Liver (tissue), 9 donors: ENCODE measurements around the gene SELENOI. TPM values are rescaled to one million over a fixed set of nuclear protein-coding genes. Genes with fewer than 3 reads are reported as not detected.

Experiments used
- DNase-seq: peaks from one replicate; pipeline ENCODE4 v3.0.0-alpha.2; 2017; ENCODE audit warnings: low spot score
- H3K27ac ChIP-seq, 2 donors: one replicate each; pipeline ENCODE4 v1.7.0; 2013; ENCODE audit warnings: inconsistent platforms in 2 of 2, low read length in 2 of 2, control low read depth in 1 of 2, low read depth in 1 of 2, mild to moderate bottlenecking in 1 of 2
- H3K27me3 ChIP-seq, 4 donors: one replicate each; pipeline versions ENCODE4 v1.6.1 to v1.7.0; 2013; ENCODE audit warnings: low read length in 3 of 4, inconsistent platforms in 1 of 4, mild to moderate bottlenecking in 1 of 4, moderate library complexity in 1 of 4; ENCODE audit not compliant: control insufficient read depth in 4 of 4, insufficient read depth in 4 of 4
- H3K36me3 ChIP-seq, 4 donors: one replicate each; pipeline versions ENCODE4 v1.6.1 to v1.7.0; 2013; ENCODE audit warnings: low read length in 3 of 4, mild to moderate bottlenecking in 3 of 4, low read depth in 1 of 4, moderate library complexity in 1 of 4; ENCODE audit not compliant: control insufficient read depth in 4 of 4, insufficient read depth in 3 of 4
- H3K4me1 ChIP-seq, 4 donors: one replicate each; pipeline versions ENCODE4 v1.6.1 to v1.7.0; 2013; ENCODE audit warnings: low read length in 3 of 4, mild to moderate bottlenecking in 3 of 4, moderate library complexity in 1 of 4; ENCODE audit not compliant: control insufficient read depth in 4 of 4, insufficient read depth in 4 of 4
- H3K4me3 ChIP-seq, 3 donors: one replicate each; pipeline versions ENCODE4 v1.6.1 to v1.7.0; 2013; ENCODE audit warnings: low read length in 3 of 3, control low read depth in 1 of 3, low read depth in 1 of 3, mild to moderate bottlenecking in 1 of 3
- H3K9ac ChIP-seq, 2 donors: one replicate each; pipeline ENCODE4 v1.7.0; 2013; ENCODE audit warnings: low read length in 2 of 2, mild to moderate bottlenecking in 2 of 2, moderate library complexity in 2 of 2, control low read depth in 1 of 2, low read depth in 1 of 2
- H3K9me3 ChIP-seq, 4 donors: one replicate each; pipeline versions ENCODE4 v1.6.1 to v1.7.0; 2013; ENCODE audit warnings: low read length in 3 of 4; ENCODE audit not compliant: control insufficient read depth in 4 of 4
- ATF3 ChIP-seq: IDR thresholded peaks from 2 replicates; pipeline ENCODE4 v1.6.1; 2016; ENCODE audit warnings: antibody characterized with exemption
- FOXA1 ChIP-seq: IDR thresholded peaks from 2 replicates; pipeline ENCODE4 v1.6.1; 2016; ENCODE audit warnings: antibody characterized with exemption
- FOXA2 ChIP-seq: IDR thresholded peaks from 2 replicates; pipeline ENCODE4 v1.6.1; 2016; ENCODE audit warnings: antibody characterized with exemption
- GABPA ChIP-seq, 2 donors: IDR thresholded peaks in 1 of 2; conservative IDR thresholded peaks in 1 of 2; 2 replicates each; pipeline ENCODE4 v1.6.1; 2016; ENCODE audit warnings: antibody characterized with exemption in 2 of 2, mild to moderate bottlenecking in 1 of 2, moderate library complexity in 1 of 2
- HNF4A ChIP-seq, 2 donors: conservative IDR thresholded peaks; 2 replicates each; pipeline ENCODE4 v1.6.1; 2016; ENCODE audit warnings: antibody characterized with exemption in 2 of 2, mild to moderate bottlenecking in 2 of 2
- HNF4G ChIP-seq: IDR thresholded peaks from 2 replicates; pipeline ENCODE4 v1.6.1; 2016; ENCODE audit warnings: antibody characterized with exemption
- JUND ChIP-seq, 2 donors: IDR thresholded peaks; 2 replicates each; pipeline ENCODE4 v1.6.1; 2016; ENCODE audit warnings: antibody characterized with exemption in 2 of 2
- MAX ChIP-seq: IDR thresholded peaks from 2 replicates; pipeline ENCODE4 v1.6.1; 2016; ENCODE audit warnings: antibody characterized with exemption
- NR2F2 ChIP-seq: IDR thresholded peaks from 2 replicates; pipeline ENCODE4 v1.6.1; 2016; ENCODE audit warnings: antibody characterized with exemption
- RAD21 ChIP-seq, 2 donors: IDR thresholded peaks; 2 replicates each; pipeline ENCODE4 v1.6.1; 2016; ENCODE audit warnings: antibody characterized with exemption in 2 of 2, mild to moderate bottlenecking in 2 of 2
- RXRA ChIP-seq, 2 donors: IDR thresholded peaks; 2 replicates each; pipeline ENCODE4 v1.6.1; 2017 to 2018; ENCODE audit warnings: antibody characterized with exemption in 2 of 2, mild to moderate bottlenecking in 1 of 2
- SP1 ChIP-seq: IDR thresholded peaks from 2 replicates; pipeline ENCODE4 v1.6.1; 2018; ENCODE audit warnings: antibody characterized with exemption, mild to moderate bottlenecking
- TAF1 ChIP-seq: conservative IDR thresholded peaks from 2 replicates; pipeline ENCODE4 v1.6.1; 2016; ENCODE audit warnings: antibody characterized with exemption, mild to moderate bottlenecking
- YY1 ChIP-seq: IDR thresholded peaks from 2 replicates; pipeline ENCODE4 v1.6.1; 2016; ENCODE audit warnings: antibody characterized with exemption, mild to moderate bottlenecking
- ZBTB33 ChIP-seq: IDR thresholded peaks from 2 replicates; pipeline ENCODE4 v1.6.1; 2016; ENCODE audit warnings: antibody characterized with exemption
- WGBS: extraction: QIAGEN DNeasy Blood & Tissue Kit; methylation state at CpG from one replicate; pipeline ENCODE4 v1.1.7; 2013; 5-methylcytosine and 5-hydroxymethylcytosine counted together
- polyA plus RNA-seq, 2 donors: library from polyadenylated mRNA; stranded (reverse) in 1 of 2; unstranded in 1 of 2; fragments of 200-250 nt in 1 of 2; fragments of >200 nt in 1 of 2; fragmentation: Nextera tagmentation in 1 of 2; extraction: Ambion mirVana in 1 of 2; gene quantifications; one replicate each; pipeline versions ENCODE4 v1.2.1 to v1.2.3, GENCODE V29; 2013 to 2015
- total RNA-seq, 2 donors: library from RNA; depleted of rRNA; stranded (reverse); fragments of >200 nt; gene quantifications; one replicate each; pipeline ENCODE4 v1.2.3, GENCODE V29; 2014
- TF ChIP-seq, protein P1 (sequence below): IDR thresholded peaks from 2 replicates; pipeline ENCODE4 v1.6.1; 2016; ENCODE audit warnings: antibody characterized with exemption, mild to moderate bottlenecking
- donor health status: healthy.
- donor health status: healthy.
- donor health status: healthy.
- donor health status: healthy.
- donor health status: healthy.

Gene SELENOI
- total and polyA plus RNA-seq, 4 donors: 6.2 to 55.9 (median 17.5) TPM

GRCh38 chr2:26429779-26430578 lies 84.0 kb downstream of the SELENOI start (continued):
- no peak for TF ChIP-seq ZBTB33
- no peak for TF ChIP-seq RAD21 (IDR thresholded peaks at IDR 0.05)

DNA sequence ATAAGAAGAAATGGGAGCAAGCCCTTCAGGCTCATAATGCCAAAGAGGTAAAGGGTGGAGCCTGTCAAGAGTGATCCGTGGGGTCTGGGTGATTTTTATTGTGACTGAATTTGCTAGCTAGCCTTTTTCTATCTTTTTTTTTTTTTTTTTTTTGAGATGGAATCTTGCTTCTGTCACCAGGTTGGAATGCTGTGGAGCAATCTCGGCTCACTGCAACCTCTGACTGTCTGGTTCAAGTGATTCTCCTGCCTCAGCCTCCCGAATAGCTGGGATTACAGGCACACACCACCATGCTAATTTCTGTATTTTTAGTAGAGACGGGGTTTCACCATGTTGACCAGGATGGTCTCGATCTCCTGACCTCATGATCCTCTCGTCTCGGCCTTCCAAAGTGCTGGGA lies 84.9 kb downstream of the SELENOI start:
- DNase-seq: no peak
- H3K36me3 ChIP-seq: no peaks in the 10 kb centered on the region
- H3K4me3 ChIP-seq: no peak overlapping the region
- H3K9me3 ChIP-seq: no peaks in the 10 kb centered on the region
- WGBS: 92% methylated on average over 7 of the region's 7 CpGs
- peaks cover 0 to 4% (median 0%) of the 10 kb centered on the region in 4 donors for H3K27me3 ChIP-seq
- H3K27ac ChIP-seq: no peak overlapping the region
- no peak overlapping the region for H3K9ac ChIP-seq
- H3K4me1 ChIP-seq: no peaks in the 10 kb centered on the region
- TF ChIP-seq HNF4G (no peak), ZBTB33 (no peak), GABPA (IDR thresholded peaks at IDR 0.05 in 1 of 2, conservative IDR thresholded peaks at IDR 0.05 in 1 of 2) (no peak), NR2F2 (no peak), MAX (no peak), HNF4A (conservative IDR thresholded peaks at IDR 0.05) (no peak), FOXA1 (no peak), SP1 (no peak), JUND (IDR thresholded peaks at IDR 0.05) (no peak), RAD21 (IDR thresholded peaks at IDR 0.05) (no peak), ATF3 (no peak), RXRA (IDR thresholded peaks at IDR 0.05) (no peak), FOXA2 (no peak), YY1 (no peak), TAF1 (no peak)
- TF ChIP-seq, protein P1, sequence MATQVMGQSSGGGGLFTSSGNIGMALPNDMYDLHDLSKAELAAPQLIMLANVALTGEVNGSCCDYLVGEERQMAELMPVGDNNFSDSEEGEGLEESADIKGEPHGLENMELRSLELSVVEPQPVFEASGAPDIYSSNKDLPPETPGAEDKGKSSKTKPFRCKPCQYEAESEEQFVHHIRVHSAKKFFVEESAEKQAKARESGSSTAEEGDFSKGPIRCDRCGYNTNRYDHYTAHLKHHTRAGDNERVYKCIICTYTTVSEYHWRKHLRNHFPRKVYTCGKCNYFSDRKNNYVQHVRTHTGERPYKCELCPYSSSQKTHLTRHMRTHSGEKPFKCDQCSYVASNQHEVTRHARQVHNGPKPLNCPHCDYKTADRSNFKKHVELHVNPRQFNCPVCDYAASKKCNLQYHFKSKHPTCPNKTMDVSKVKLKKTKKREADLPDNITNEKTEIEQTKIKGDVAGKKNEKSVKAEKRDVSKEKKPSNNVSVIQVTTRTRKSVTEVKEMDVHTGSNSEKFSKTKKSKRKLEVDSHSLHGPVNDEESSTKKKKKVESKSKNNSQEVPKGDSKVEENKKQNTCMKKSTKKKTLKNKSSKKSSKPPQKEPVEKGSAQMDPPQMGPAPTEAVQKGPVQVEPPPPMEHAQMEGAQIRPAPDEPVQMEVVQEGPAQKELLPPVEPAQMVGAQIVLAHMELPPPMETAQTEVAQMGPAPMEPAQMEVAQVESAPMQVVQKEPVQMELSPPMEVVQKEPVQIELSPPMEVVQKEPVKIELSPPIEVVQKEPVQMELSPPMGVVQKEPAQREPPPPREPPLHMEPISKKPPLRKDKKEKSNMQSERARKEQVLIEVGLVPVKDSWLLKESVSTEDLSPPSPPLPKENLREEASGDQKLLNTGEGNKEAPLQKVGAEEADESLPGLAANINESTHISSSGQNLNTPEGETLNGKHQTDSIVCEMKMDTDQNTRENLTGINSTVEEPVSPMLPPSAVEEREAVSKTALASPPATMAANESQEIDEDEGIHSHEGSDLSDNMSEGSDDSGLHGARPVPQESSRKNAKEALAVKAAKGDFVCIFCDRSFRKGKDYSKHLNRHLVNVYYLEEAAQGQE: no peak
